GM12864 (cell line): ENCODE results near the gene EPYC.
A peak's percentile ranks its signal among the peaks of the same experiment; 100 is the strongest.
"Not testable (repeated sequence)": the region's sequence is repeated elsewhere in the genome, so short reads cannot be mapped to it uniquely, and the experiment has no call there.

Experiments used
- DNase-seq: peaks from one replicate; pipeline ENCODE4 v3.0.0-alpha.2; 2011; ENCODE audit warnings: low read depth
- H3K4me3 ChIP-seq: 2 replicates; pipeline ENCODE4 v1.5.1; 2011; ENCODE audit warnings: mild to moderate bottlenecking, low read depth, low read length, control low read depth
- TF ChIP-seq, protein P1 (sequence below): IDR thresholded peaks from 2 replicates; pipeline ENCODE4 v1.5.1; 2011; ENCODE audit warnings: low read depth, mild to moderate bottlenecking, moderate library complexity, low read length, control low read depth, inconsistent platforms; ENCODE audit errors: missing control alignments

EPYC gene

DNA sequence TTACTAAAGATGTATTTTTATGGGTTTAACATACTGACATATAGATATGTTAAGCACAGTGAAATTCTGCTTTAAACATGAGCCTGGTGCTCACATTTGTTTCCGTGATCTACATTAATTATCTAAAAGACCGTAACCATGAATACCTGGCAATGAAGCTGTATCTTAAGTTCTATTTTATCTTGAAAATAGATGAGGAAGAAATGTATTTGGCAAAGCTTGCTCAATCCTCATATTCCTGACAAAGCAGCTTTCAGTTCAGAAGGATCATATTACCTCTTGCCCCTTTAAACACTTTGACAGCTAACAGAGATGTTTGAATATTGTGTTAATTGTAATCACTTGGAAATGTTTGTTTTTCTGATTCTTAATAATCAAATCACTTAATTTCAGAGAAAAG is 9.8 kb downstream of the EPYC start:
- no peak overlapping the region for H3K4me3 ChIP-seq
- TF ChIP-seq, protein P1, sequence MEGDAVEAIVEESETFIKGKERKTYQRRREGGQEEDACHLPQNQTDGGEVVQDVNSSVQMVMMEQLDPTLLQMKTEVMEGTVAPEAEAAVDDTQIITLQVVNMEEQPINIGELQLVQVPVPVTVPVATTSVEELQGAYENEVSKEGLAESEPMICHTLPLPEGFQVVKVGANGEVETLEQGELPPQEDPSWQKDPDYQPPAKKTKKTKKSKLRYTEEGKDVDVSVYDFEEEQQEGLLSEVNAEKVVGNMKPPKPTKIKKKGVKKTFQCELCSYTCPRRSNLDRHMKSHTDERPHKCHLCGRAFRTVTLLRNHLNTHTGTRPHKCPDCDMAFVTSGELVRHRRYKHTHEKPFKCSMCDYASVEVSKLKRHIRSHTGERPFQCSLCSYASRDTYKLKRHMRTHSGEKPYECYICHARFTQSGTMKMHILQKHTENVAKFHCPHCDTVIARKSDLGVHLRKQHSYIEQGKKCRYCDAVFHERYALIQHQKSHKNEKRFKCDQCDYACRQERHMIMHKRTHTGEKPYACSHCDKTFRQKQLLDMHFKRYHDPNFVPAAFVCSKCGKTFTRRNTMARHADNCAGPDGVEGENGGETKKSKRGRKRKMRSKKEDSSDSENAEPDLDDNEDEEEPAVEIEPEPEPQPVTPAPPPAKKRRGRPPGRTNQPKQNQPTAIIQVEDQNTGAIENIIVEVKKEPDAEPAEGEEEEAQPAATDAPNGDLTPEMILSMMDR, result no peak
- DNase-seq, result no peak

DNA sequence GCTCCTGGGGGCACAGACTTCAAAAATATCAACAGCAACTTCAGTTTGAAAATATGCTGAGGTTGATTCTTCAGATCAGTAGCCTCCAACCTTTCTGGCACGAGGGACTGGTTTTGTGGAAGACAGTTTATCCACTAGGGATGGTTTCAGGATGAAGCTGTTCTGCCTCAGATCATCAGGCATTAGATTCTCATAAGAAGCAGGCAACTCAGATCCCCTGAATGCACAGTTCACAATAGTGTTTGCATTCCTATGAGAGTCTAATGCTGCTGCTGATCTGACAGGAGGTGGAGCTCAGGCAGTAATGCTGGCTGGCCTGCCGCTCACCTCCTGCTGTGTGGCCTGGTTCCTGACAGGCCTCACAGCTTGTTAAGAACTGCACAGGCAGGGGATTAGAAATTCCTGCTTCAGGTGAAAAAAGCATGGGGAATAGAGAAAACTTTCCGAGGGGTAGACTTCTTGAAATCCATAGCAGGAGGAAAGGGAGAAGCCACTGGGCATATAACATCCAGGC is 12.8 kb downstream of the EPYC start:
- H3K4me3 ChIP-seq, result no peak overlapping the region
- TF ChIP-seq, protein P1, result no peak
- no peak for DNase-seq

DNA sequence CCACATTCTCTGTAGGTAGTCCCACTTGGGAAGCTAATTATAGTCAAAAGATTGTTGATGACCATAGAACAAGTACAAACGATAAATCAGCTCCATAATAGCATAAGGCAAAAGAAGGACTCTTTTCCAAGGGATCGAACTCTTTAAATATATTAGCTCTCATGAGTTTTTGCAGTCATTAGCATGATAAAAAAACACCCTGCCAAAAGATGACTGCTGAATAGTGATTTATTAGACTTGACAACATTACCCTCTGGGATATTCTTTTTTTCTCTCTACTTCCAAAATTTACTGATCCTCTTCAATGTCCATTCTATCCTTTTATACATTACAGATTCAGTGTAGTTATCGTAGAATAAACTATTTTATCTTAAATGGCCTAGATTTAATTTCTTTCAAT is 14.2 kb downstream of the EPYC start:
- TF ChIP-seq, protein P1, result no peak
- DNase-seq, result no peak
- no peak overlapping the region for H3K4me3 ChIP-seq

DNA sequence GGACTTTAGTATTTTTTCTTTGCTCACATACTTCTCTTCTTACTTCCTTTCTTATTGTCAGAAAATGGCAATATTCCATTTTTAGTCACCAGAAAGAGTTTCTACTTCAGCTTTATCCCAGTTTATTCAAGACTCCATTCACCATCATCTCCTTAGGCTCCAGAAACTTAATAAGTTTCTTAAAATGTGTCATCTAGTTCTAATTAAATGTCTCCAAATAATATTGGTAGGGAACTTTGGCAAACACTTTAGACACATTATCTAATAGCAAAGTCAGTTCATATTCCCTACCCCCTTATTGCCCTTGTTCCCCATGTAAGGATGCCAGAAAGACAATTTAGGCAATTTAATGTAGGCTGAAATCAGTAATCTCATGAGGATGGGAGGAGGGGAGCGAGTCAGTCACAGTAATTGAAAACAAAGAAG is 15.1 kb downstream of the EPYC start:
- TF ChIP-seq, protein P1, result no peak
- DNase-seq, result no peak
- H3K4me3 ChIP-seq, result no peak overlapping the region

DNA sequence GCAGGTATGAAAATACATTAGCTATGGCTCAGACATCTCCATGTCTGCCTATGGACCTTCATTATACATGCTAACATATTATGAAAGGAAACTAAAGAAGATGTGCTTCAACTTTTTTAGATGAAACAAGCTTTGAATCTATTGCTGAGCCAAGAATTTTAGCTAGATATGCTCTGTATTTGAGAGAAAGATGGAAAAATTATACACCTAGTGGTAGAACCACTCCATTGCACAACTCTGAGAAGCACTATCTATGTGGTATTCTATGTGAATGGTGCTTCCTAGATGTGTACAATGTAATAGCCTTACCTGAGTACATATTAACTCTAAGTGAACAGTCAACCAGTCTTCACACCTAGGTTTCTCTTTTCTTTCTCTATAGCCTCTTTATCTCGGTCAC is 17.3 kb downstream of the EPYC start:
- TF ChIP-seq, protein P1, result peak; percentile 29
- DNase-seq, result no peak
- no peak overlapping the region for H3K4me3 ChIP-seq

DNA sequence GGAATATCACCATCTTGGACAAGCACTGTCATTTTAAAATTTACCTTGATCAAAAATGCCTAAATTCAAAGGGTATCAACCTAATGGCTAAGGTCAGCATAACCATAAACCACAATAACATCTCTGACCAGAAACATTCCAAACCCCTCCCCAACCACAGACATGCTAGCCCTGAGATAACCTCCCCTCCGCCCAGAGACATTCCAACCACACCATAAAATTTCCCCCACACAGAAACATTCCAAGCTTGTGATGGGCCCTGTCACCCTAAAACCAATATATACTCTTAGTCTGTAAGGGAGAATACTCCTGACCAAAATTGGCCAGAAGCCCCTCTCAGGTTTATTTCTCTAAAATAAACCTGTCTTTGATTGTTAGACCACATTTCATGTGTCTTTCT is 17.7 kb downstream of the EPYC start:
- H3K4me3 ChIP-seq, result no peak overlapping the region
- TF ChIP-seq, protein P1, result no peak
- DNase-seq, result no peak

DNA sequence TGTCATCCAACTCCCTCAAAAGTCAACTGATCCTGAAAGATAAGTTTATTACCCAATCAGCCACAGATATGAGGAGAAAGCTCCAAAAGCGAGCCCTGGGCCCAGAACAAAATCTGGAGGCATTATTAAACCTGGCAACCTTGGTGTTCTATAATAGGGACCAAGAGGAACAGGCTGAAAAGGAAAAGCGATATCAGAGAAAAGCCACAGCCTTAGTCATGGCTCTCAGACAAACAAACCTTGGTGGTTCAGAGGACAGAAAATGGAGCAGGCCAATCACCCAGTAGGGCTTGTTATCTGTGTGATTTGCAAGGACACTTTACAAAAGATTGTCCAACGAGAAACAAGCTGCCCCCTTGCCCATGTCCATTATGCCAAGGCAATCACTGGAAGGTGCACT is 19.4 kb downstream of the EPYC start:
- not testable (repeated sequence) for H3K4me3 ChIP-seq, DNase-seq
